H9 (cell line): ENCODE data around the gene CDK14. TPM values are rescaled to one million over a fixed set of nuclear protein-coding genes. Genes with fewer than 3 reads are reported as not detected.

Experiments
- DNase-seq: peaks from one replicate; pipeline ENCODE4 v3.0.0-alpha.2; 2017
- H2AFZ ChIP-seq: one replicate; pipeline ENCODE4 v1.6.1; 2013; ENCODE audit warnings: mild to moderate bottlenecking, low read length, control low read depth, moderate library complexity
- H2AK5ac ChIP-seq: 2 replicates; pipeline ENCODE4 v1.6.1; 2013; ENCODE audit warnings: low read length, control low read depth, mixed read lengths; ENCODE audit not compliant: insufficient read length
- H2BK120ac ChIP-seq: one replicate; pipeline ENCODE4 v1.6.1; 2013; ENCODE audit warnings: low read depth, mild to moderate bottlenecking, low read length, control low read depth, inconsistent platforms; ENCODE audit not compliant: poor library complexity, severe bottlenecking
- H2BK12ac ChIP-seq: 2 replicates; pipeline ENCODE4 v1.6.1; 2013; ENCODE audit warnings: low read length, control low read depth, mixed read lengths, low read depth; ENCODE audit not compliant: insufficient read length
- H2BK15ac ChIP-seq: 2 replicates; pipeline ENCODE4 v1.6.1; 2013; ENCODE audit warnings: low read depth, low read length, control low read depth
- H2BK20ac ChIP-seq: one replicate; pipeline ENCODE4 v1.6.1; 2013; ENCODE audit warnings: low read depth, mild to moderate bottlenecking, low read length, control low read depth, inconsistent platforms; ENCODE audit not compliant: poor library complexity, severe bottlenecking
- H2BK5ac ChIP-seq: 2 replicates; pipeline ENCODE4 v1.6.1; 2013; ENCODE audit warnings: low read length, control low read depth, mixed read lengths; ENCODE audit not compliant: insufficient read length
- H3K14ac ChIP-seq: 2 replicates; pipeline ENCODE4 v1.6.1; 2013; ENCODE audit warnings: low read length, control low read depth; ENCODE audit not compliant: insufficient read depth
- H3K18ac ChIP-seq: 2 replicates; pipeline ENCODE4 v1.6.1; 2013; ENCODE audit warnings: low read depth, mild to moderate bottlenecking, mixed read lengths, low read length, control low read depth; ENCODE audit not compliant: insufficient read length
- H3K23ac ChIP-seq: 2 replicates; pipeline ENCODE4 v1.6.1; 2013; ENCODE audit warnings: low read length, control low read depth, mixed read lengths, low read depth; ENCODE audit not compliant: insufficient read length
- H3K23me2 ChIP-seq: 2 replicates; pipeline ENCODE4 v1.6.1; 2013; ENCODE audit warnings: low read depth, mild to moderate bottlenecking, mixed read lengths, low read length, control low read depth; ENCODE audit not compliant: insufficient read length, poor library complexity, severe bottlenecking
- H3K27ac ChIP-seq: 2 replicates; pipeline ENCODE4 v1.5.1; 2013; ENCODE audit warnings: low read length, control low read depth, mixed read lengths, low read depth; ENCODE audit not compliant: insufficient read length
- H3K27me3 ChIP-seq: 2 replicates; pipeline ENCODE4 v1.6.1; 2013; ENCODE audit warnings: low read length, control low read depth, inconsistent platforms; ENCODE audit not compliant: insufficient read depth
- H3K4ac ChIP-seq: 2 replicates; pipeline ENCODE4 v1.6.1; 2013; ENCODE audit warnings: low read depth, mild to moderate bottlenecking, control low read depth, inconsistent platforms, low read length, moderate library complexity
- H3K4me1 ChIP-seq: 2 replicates; pipeline ENCODE4 v1.6.1; 2013; ENCODE audit warnings: low read length, control low read depth, inconsistent platforms; ENCODE audit not compliant: insufficient read depth
- H3K4me2 ChIP-seq: 2 replicates; pipeline ENCODE4 v1.6.1; 2013; ENCODE audit warnings: low read length, control low read depth, mixed read lengths; ENCODE audit not compliant: insufficient read length, insufficient read depth
- H3K56ac ChIP-seq: 2 replicates; pipeline ENCODE4 v1.6.1; 2013; ENCODE audit warnings: low read depth, mild to moderate bottlenecking, mixed read lengths, low read length, control low read depth; ENCODE audit not compliant: insufficient read length
- H3K79me1 ChIP-seq: 2 replicates; pipeline ENCODE4 v1.6.1; 2013; ENCODE audit warnings: low read depth, mild to moderate bottlenecking, moderate library complexity, low read length, control low read depth, inconsistent platforms; ENCODE audit not compliant: insufficient read depth, poor library complexity, severe bottlenecking
- H3K79me2 ChIP-seq: 2 replicates; pipeline ENCODE4 v1.6.1; 2013; ENCODE audit warnings: low read length, control low read depth, inconsistent platforms; ENCODE audit not compliant: insufficient read depth
- H3K9ac ChIP-seq: 2 replicates; pipeline ENCODE4 v1.6.1; 2013; ENCODE audit warnings: low read length, control low read depth, mixed read lengths; ENCODE audit not compliant: insufficient read length; ENCODE audit errors: extremely low read depth
- H3K9me3 ChIP-seq: one replicate; pipeline ENCODE4 v1.6.1; 2013; ENCODE audit warnings: low read depth, low read length, inconsistent platforms; ENCODE audit not compliant: control insufficient read depth
- H3T11ph ChIP-seq: one replicate; pipeline ENCODE4 v1.6.1; 2013; ENCODE audit warnings: mild to moderate bottlenecking, low read length, control low read depth, inconsistent platforms
- H4K20me1 ChIP-seq: one replicate; pipeline ENCODE4 v1.6.1; 2013; ENCODE audit not compliant: control insufficient read depth, insufficient read length, insufficient read depth
- H4K5ac ChIP-seq: 2 replicates; pipeline ENCODE4 v1.6.1; 2013; ENCODE audit warnings: low read depth, mild to moderate bottlenecking, mixed read lengths, low read length, control low read depth; ENCODE audit not compliant: insufficient read length
- H4K8ac ChIP-seq: replicated peaks from 2 replicates; pipeline ENCODE4 v1.6.1; 2013; ENCODE audit warnings: low read length, control low read depth, mixed read lengths, low read depth; ENCODE audit not compliant: insufficient read length
- H4K91ac ChIP-seq: 2 replicates; pipeline ENCODE4 v1.6.1; 2013; ENCODE audit warnings: low read depth, mild to moderate bottlenecking, moderate library complexity, mixed read lengths, low read length, control low read depth; ENCODE audit not compliant: insufficient read length
- H3K27ac Mint-ChIP-seq, 3 experiments: 2 replicates in 2 of 3; 3 replicates in 1 of 3; pipeline ENCODE4 v1.8.0; 2020 to 2021; ENCODE audit warnings: mixed read lengths in 3 of 3, mild to moderate bottlenecking in 1 of 3, moderate library complexity in 1 of 3
- H3K27me3 Mint-ChIP-seq: 2 replicates; pipeline ENCODE4 v1.8.0; 2021; ENCODE audit warnings: low read depth, mild to moderate bottlenecking, moderate library complexity, mixed read lengths
- H3K36me3 Mint-ChIP-seq, 3 experiments: 2 replicates in 2 of 3; 3 replicates in 1 of 3; pipeline ENCODE4 v1.8.0; 2020 to 2021; ENCODE audit warnings: low read depth in 3 of 3, mixed read lengths in 3 of 3; ENCODE audit not compliant: insufficient read depth in 1 of 3
- H3K4me1 Mint-ChIP-seq, 2 experiments: 2 replicates each; pipeline ENCODE4 v1.8.0; 2020; ENCODE audit warnings: mixed read lengths in 2 of 2
- H3K4me3 Mint-ChIP-seq, 2 experiments: 2 replicates in 1 of 2; 3 replicates in 1 of 2; pipeline ENCODE4 v1.8.0; 2020 to 2021; ENCODE audit warnings: mild to moderate bottlenecking in 2 of 2, mixed read lengths in 2 of 2, moderate library complexity in 1 of 2
- H3K9me3 Mint-ChIP-seq, 2 experiments: 2 replicates in 1 of 2; 3 replicates in 1 of 2; pipeline ENCODE4 v1.8.0; 2020; ENCODE audit warnings: mild to moderate bottlenecking in 2 of 2, mixed read lengths in 2 of 2, moderate library complexity in 1 of 2
- CTCF ChIP-seq: fragments of 200-600 bp; sonication (generic); conservative IDR thresholded peaks from 3 replicates; pipeline ENCODE4 v1.8.0; 2021; ENCODE audit warnings: antibody characterized with exemption, mild to moderate bottlenecking
- WGBS: extraction: QIAGEN DNeasy Blood & Tissue Kit; methylation state at CpG from one replicate; pipeline ENCODE4 v1.1.7; 2013; ENCODE audit warnings: missing lambda C conversion rate, low lambda C conversion rate, mixed read lengths; ENCODE audit not compliant: insufficient read length; ENCODE audit errors: extremely low coverage; 5-methylcytosine and 5-hydroxymethylcytosine counted together
- total RNA-seq: library from RNA; stranded (reverse); gene quantifications from 2 replicates; pipeline ENCODE4 v1.2.1, GENCODE V29; 2021

The CDK14 gene
- total RNA-seq, 1 experiment from 2014 or later = 23.9 TPM

- Histone ChIP-seq H3K18ac (no peak overlapping the region), H3K4me1 (no peaks in the 10 kb centered on the region), H4K8ac (no peak overlapping the region), H2BK12ac (no peak overlapping the region), H2AFZ (no peak overlapping the region), H2BK120ac (no peak overlapping the region), H4K20me1 (no peaks in the 10 kb centered on the region), H3K79me1 (no peaks in the 10 kb centered on the region), H4K91ac (no peak overlapping the region), H2BK15ac (no peak overlapping the region), H3K56ac (no peak overlapping the region), H4K5ac (no peak overlapping the region), H3T11ph (no peak overlapping the region), H3K9ac (no peak overlapping the region), H3K23ac (no peak overlapping the region), H2BK20ac (no peak overlapping the region), H2BK5ac (no peak overlapping the region), H3K4ac (no peak overlapping the region), H3K79me2 (no peaks in the 10 kb centered on the region; the same call in 1 of the 2 replicates), H3K27me3 (no peaks in the 10 kb centered on the region), H3K27ac (no peak overlapping the region), H3K14ac (no peak overlapping the region), H3K9me3 (no peaks in the 10 kb centered on the region), H3K4me2 (no peak overlapping the region), H2AK5ac (no peak overlapping the region), H3K23me2 (no peaks in the 10 kb centered on the region)
- DNase-seq = no peak
- TF ChIP-seq CTCF = no peak
- H3K27me3 Mint-ChIP-seq = no peaks in the 10 kb centered on the region
- H3K36me3 Mint-ChIP-seq = peaks cover 0 to under 1% (median 0%) of the 10 kb centered on the region in 3 experiments; a peak in 1 of 7 replicates
- H3K9me3 Mint-ChIP-seq = peaks cover 0 to under 1% of the 10 kb centered on the region in 2 experiments; a peak in 1 of 5 replicates
- WGBS = no CpG with 5 or more reads among the region's 2 CpGs
- H3K4me1 Mint-ChIP-seq = 0 out of 4 replicates have a peak, but pooled peaks cover 0 to 7% of the 10 kb centered on the region in 2 experiments
- H3K27ac Mint-ChIP-seq = no peak overlapping the region
- H3K4me3 Mint-ChIP-seq = no peak overlapping the region
Measured at GRCh38 chr7:90739716-90740115, 143.6 kb downstream of the CDK14 start.
